ENCODE results near the gene SLC35E2B. TPM values are rescaled to one million over a fixed set of nuclear protein-coding genes. Genes with fewer than 3 reads are reported as not detected.
A peak's percentile ranks its signal among the peaks of the same experiment; 100 is the strongest.

Gene SLC35E2B
- total and polyA plus RNA-seq, 2 of the 13 experiments (the other 11 are each of a cell fraction or from before 2014, with no cell fraction given): 14.1 to 19.7 TPM

DNA sequence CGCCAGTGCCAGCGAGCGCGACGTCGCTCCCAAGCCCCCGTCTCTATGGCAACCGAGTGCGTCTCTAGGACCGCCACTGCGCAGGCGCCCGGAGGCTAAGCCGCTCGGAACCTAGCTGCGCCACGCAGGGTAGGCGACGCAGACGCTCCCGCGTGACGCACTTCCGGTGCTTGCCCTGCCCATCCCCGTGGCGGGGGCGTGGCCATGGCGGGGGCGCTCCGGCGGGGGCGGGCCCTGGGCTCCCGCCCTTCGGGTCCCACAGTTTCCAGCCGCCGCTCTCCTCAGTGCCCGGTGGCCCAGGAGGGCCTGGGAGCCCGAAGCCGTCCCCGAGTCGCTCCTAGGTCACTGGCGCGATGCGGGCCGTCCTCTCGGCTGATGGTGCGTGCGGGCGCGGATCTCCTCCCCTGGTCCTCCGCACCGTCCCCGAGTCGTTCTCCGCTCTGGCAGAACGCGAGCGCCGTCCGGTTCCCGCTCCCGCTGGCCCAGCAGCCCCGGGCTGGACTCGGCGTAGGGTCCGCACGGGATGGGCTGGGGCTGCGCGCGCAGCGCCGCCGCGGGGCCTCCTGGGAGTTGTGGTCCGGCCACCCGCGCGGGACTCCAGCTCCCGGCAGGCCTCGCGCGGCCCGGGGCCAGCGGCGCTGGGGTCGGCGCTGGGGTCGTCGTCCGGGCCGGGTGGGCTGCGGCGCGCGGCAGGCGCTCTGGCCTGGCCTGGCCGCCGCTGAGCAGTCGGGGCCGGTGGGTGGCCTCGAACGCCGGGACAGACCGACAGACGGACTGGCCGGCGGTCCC is 77.1 kb downstream of the SLC35E2B start, which contains the start of gene MIB2 (continued):
- 0 out of 4 replicates have a peak, but pooled peaks of 1 of the 2 experiments have one; percentile 26 for TF ChIP-seq REST (IDR thresholded peaks at IDR 0.05; ENCODE audit: borderline replicate concordance in 1 of 2, low read depth in 1 of 2, low read length in 2 of 2)
- TF ChIP-seq ZNF367 (CRISPR knock-in tag; IDR thresholded peaks at IDR 0.05; ENCODE audit: borderline replicate concordance): no peak
- no peak for TF ChIP-seq JDP2 (CRISPR knock-in tag; IDR thresholded peaks at IDR 0.05; ENCODE audit: borderline replicate concordance)
- no peak for TF ChIP-seq PLSCR1 (CRISPR knock-in tag; IDR thresholded peaks at IDR 0.05; ENCODE audit: borderline replicate concordance)
- TF ChIP-seq ARHGAP35 (CRISPR knock-in tag; IDR thresholded peaks at IDR 0.05; ENCODE audit: borderline replicate concordance): peak; percentile 55; the same call in 1 of the 2 replicates
- no peak for TF ChIP-seq MBD4 (IDR thresholded peaks at IDR 0.05; ENCODE audit: borderline replicate concordance, low read length)
- TF ChIP-seq POLR2A (IDR thresholded peaks at IDR 0.05; ENCODE audit: insufficient read depth in 1 of 2, low read depth in 2 of 2, low read length in 2 of 2): peak in 1 of 2 experiments; percentile 85; a peak in 2 of 4 replicates
- TF ChIP-seq ZNF614 (CRISPR knock-in tag; IDR thresholded peaks at IDR 0.05; ENCODE audit: borderline replicate concordance): peak; percentile 53; the same call in 1 of the 2 replicates
- peak; percentile 45; the same call in 1 of the 2 replicates for TF ChIP-seq ZNF563 (CRISPR knock-in tag; IDR thresholded peaks at IDR 0.05)
- TF ChIP-seq MAZ (IDR thresholded peaks at IDR 0.05; ENCODE audit: borderline replicate concordance, low read depth, low read length): peak; percentile 79; the same call in 1 of the 2 replicates
- peak; percentile 87; the same call in 1 of the 2 replicates for TF ChIP-seq MAZ (CRISPR knock-in tag; IDR thresholded peaks at IDR 0.05; ENCODE audit: low read depth)
- TF ChIP-seq, protein P1, sequence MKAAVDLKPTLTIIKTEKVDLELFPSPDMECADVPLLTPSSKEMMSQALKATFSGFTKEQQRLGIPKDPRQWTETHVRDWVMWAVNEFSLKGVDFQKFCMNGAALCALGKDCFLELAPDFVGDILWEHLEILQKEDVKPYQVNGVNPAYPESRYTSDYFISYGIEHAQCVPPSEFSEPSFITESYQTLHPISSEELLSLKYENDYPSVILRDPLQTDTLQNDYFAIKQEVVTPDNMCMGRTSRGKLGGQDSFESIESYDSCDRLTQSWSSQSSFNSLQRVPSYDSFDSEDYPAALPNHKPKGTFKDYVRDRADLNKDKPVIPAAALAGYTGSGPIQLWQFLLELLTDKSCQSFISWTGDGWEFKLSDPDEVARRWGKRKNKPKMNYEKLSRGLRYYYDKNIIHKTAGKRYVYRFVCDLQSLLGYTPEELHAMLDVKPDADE (CRISPR knock-in tag; IDR thresholded peaks at IDR 0.05): no peak
- peak; percentile 86; the same call in 1 of the 2 replicates for TF ChIP-seq ZNF451 (CRISPR knock-in tag; IDR thresholded peaks at IDR 0.05)
- no peak for TF ChIP-seq PRPF4 (IDR thresholded peaks at IDR 0.05; ENCODE audit: low read depth, low read length, poor library complexity, severe bottlenecking)
- TF ChIP-seq ZNF143 (CRISPR knock-in tag; IDR thresholded peaks at IDR 0.05): peak; percentile 90
- TF ChIP-seq XRCC5 (optimal IDR thresholded peaks at IDR 0.05; ENCODE audit: low read length): no peak
- TF ChIP-seq RFX5 (IDR thresholded peaks at IDR 0.05; ENCODE audit: low read depth, low read length): peak; percentile 96
- TF ChIP-seq SIN3B (IDR thresholded peaks at IDR 0.05; ENCODE audit: low read length): no peak
- TF ChIP-seq FOXK1 (CRISPR knock-in tag; IDR thresholded peaks at IDR 0.05; ENCODE audit: borderline replicate concordance, low read depth): peak; percentile 73
- peak; percentile 81 for TF ChIP-seq BRD4 (CRISPR knock-in tag; IDR thresholded peaks at IDR 0.05)
- peak; percentile 69 for TF ChIP-seq UBTF (CRISPR knock-in tag; IDR thresholded peaks at IDR 0.05)
- 0 out of 2 replicates have a peak, but pooled peaks have one; percentile 7 for TF ChIP-seq ZNF629 (CRISPR knock-in tag; conservative IDR thresholded peaks at IDR 0.05)

Measured in HepG2 (cell line).